MM.1S (cell line): ENCODE data around the gene LRRC43.

Experiments used
- DNase-seq: peaks from one replicate; pipeline ENCODE4 v3.0.0-alpha.2; 2015
- H2AFZ ChIP-seq: fragments of 300-600 bp; sonication (generic); 2 replicates; pipeline ENCODE4 v1.6.0; 2016; ENCODE audit warnings: antibody characterized with exemption, low read length
- H3F3A ChIP-seq: fragments of 300-600 bp; sonication (generic); 2 replicates; pipeline ENCODE4 v1.6.1; 2016; ENCODE audit warnings: mild to moderate bottlenecking, antibody characterized with exemption, low read length, moderate library complexity, mixed read lengths; ENCODE audit not compliant: insufficient read depth
- H3K27ac ChIP-seq: fragments of 300-600 bp; sonication (generic); 2 replicates; pipeline ENCODE4 v1.5.1; 2016; ENCODE audit warnings: mild to moderate bottlenecking, low read length
- H3K27me3 ChIP-seq: fragments of 300-600 bp; sonication (generic); replicated peaks from 2 replicates; pipeline ENCODE4 v1.6.0; 2016; ENCODE audit warnings: low read length; ENCODE audit not compliant: insufficient read depth
- H3K36me3 ChIP-seq: fragments of 300-600 bp; sonication (generic); replicated peaks from 2 replicates; pipeline ENCODE4 v1.6.1; 2016; ENCODE audit warnings: mild to moderate bottlenecking, low read length, mixed read lengths; ENCODE audit not compliant: insufficient read depth
- H3K4me1 ChIP-seq: fragments of 300-600 bp; sonication (generic); 2 replicates; pipeline ENCODE4 v1.6.1; 2016; ENCODE audit warnings: low read length, mixed read lengths
- H3K4me2 ChIP-seq: fragments of 300-600 bp; sonication (generic); 2 replicates; pipeline ENCODE4 v1.6.0; 2016; ENCODE audit warnings: low read depth, low read length
- H3K4me3 ChIP-seq: fragments of 300-600 bp; sonication (generic); 2 replicates; pipeline ENCODE4 v1.5.1; 2016; ENCODE audit warnings: low read length, mixed read lengths
- H3K79me2 ChIP-seq: fragments of 300-600 bp; sonication (generic); 2 replicates; pipeline ENCODE4 v1.6.1; 2016; ENCODE audit warnings: mixed run types, low read length, mixed read lengths
- H3K9ac ChIP-seq: fragments of 300-600 bp; sonication (generic); 2 replicates; pipeline ENCODE4 v1.6.1; 2016; ENCODE audit warnings: low read length, mixed read lengths
- H3K9me2 ChIP-seq: fragments of 300-600 bp; sonication (generic); replicated peaks from 2 replicates; pipeline ENCODE4 v1.6.1; 2016; ENCODE audit warnings: mild to moderate bottlenecking, low read length, mixed read lengths; ENCODE audit not compliant: insufficient read depth
- H3K9me3 ChIP-seq: fragments of 300-600 bp; sonication (generic); replicated peaks from 2 replicates; pipeline ENCODE4 v1.6.1; 2016; ENCODE audit warnings: mild to moderate bottlenecking, low read length, mixed read lengths; ENCODE audit not compliant: insufficient read depth
- H4K20me1 ChIP-seq: fragments of 300-600 bp; sonication (generic); 2 replicates; pipeline ENCODE4 v1.6.1; 2016; ENCODE audit warnings: mild to moderate bottlenecking, low read length, moderate library complexity, mixed read lengths; ENCODE audit not compliant: insufficient read depth
- EZH2 ChIP-seq: fragments of 300-600 bp; sonication (generic); optimal IDR thresholded peaks from 2 replicates; pipeline ENCODE3; 2017; ENCODE audit warnings: low read depth, mild to moderate bottlenecking, antibody characterized with exemption, low read length, mixed read lengths
- EZH2phosphoT487 ChIP-seq: fragments of 300-600 bp; sonication (generic); IDR thresholded peaks from 2 replicates; pipeline ENCODE4 v1.6.1; 2018; ENCODE audit warnings: antibody characterized with exemption, low read length
- TF ChIP-seq, protein P1 (sequence below): fragments of 300-600 bp; sonication (generic); IDR thresholded peaks from 2 replicates; pipeline ENCODE4 v1.5.1; 2016; ENCODE audit warnings: antibody characterized with exemption, low read length, mixed read lengths

Gene LRRC43

DNA sequence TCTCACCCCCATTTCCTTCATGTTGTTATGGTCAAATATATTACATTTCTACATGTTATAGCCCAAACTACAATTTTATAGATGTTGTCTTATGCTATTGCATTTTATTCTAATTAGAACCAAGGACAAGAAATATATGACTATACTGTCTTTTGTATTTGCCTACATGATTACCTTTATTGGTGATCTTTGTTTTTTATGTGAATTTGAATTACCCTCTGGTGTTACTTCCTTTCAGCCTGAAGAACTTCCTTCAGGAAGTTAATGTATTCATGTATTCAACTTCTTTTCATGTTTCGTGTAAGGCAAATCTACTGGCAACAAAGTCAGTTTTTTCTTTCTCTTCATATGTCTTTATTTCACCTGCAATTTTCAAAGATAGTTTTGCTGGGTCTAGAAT is 11.9 kb downstream of the LRRC43 start:
- TF ChIP-seq, protein P1, sequence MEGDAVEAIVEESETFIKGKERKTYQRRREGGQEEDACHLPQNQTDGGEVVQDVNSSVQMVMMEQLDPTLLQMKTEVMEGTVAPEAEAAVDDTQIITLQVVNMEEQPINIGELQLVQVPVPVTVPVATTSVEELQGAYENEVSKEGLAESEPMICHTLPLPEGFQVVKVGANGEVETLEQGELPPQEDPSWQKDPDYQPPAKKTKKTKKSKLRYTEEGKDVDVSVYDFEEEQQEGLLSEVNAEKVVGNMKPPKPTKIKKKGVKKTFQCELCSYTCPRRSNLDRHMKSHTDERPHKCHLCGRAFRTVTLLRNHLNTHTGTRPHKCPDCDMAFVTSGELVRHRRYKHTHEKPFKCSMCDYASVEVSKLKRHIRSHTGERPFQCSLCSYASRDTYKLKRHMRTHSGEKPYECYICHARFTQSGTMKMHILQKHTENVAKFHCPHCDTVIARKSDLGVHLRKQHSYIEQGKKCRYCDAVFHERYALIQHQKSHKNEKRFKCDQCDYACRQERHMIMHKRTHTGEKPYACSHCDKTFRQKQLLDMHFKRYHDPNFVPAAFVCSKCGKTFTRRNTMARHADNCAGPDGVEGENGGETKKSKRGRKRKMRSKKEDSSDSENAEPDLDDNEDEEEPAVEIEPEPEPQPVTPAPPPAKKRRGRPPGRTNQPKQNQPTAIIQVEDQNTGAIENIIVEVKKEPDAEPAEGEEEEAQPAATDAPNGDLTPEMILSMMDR = no peak
- TF ChIP-seq EZH2phosphoT487 (no peak), EZH2 (no peak)
- H3K79me2 ChIP-seq = no peaks in the 10 kb centered on the region
- no peak overlapping the region for H3K4me3 ChIP-seq
- no peak for DNase-seq
- no peak overlapping the region for H2AFZ ChIP-seq
- no peaks in the 10 kb centered on the region for H3K36me3 ChIP-seq
- H4K20me1 ChIP-seq = no peaks in the 10 kb centered on the region
- H3K27ac ChIP-seq = no peak overlapping the region
- H3K27me3 ChIP-seq = no peaks in the 10 kb centered on the region
- H3K9me3 ChIP-seq = no peaks in the 10 kb centered on the region
- no peak overlapping the region for H3K9ac ChIP-seq
- H3K9me2 ChIP-seq = no peaks in the 10 kb centered on the region
- no peaks in the 10 kb centered on the region for H3K4me1 ChIP-seq
- H3F3A ChIP-seq = no peaks in the 10 kb centered on the region
- no peak overlapping the region for H3K4me2 ChIP-seq

DNA sequence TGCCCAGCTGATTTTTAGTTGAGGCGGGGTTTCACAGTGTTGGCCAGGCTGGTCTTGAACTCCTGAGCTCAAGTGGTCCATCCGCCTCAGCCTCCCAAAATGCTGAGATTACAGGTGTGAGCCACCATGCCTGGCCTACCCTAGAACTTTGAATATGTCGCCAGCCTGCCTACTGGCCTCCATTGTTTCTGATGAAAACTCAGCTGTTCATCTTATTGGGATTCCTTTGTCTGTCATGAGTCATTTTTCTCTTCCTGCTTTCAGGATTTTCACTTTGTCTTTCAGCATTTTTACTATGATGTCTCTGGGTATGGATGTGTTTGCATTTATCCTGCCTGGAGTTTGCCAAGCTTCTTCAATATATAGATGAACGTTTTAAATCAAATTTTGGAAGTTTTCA is 12.5 kb downstream of the LRRC43 start:
- H3K36me3 ChIP-seq = no peaks in the 10 kb centered on the region
- no peaks in the 10 kb centered on the region for H3F3A ChIP-seq
- no peak for TF ChIP-seq EZH2
- TF ChIP-seq, protein P1 = no peak
- no peak for TF ChIP-seq EZH2phosphoT487
- no peak overlapping the region for H3K27ac ChIP-seq
- no peaks in the 10 kb centered on the region for H3K27me3 ChIP-seq
- no peak for DNase-seq
- no peak overlapping the region for H3K9ac ChIP-seq
- H3K9me2 ChIP-seq = no peaks in the 10 kb centered on the region
- no peaks in the 10 kb centered on the region for H4K20me1 ChIP-seq
- H3K4me1 ChIP-seq = no peaks in the 10 kb centered on the region
- no peaks in the 10 kb centered on the region for H3K9me3 ChIP-seq
- H3K79me2 ChIP-seq = no peaks in the 10 kb centered on the region
- H2AFZ ChIP-seq = no peak overlapping the region
- no peak overlapping the region for H3K4me3 ChIP-seq
- no peak overlapping the region for H3K4me2 ChIP-seq

DNA sequence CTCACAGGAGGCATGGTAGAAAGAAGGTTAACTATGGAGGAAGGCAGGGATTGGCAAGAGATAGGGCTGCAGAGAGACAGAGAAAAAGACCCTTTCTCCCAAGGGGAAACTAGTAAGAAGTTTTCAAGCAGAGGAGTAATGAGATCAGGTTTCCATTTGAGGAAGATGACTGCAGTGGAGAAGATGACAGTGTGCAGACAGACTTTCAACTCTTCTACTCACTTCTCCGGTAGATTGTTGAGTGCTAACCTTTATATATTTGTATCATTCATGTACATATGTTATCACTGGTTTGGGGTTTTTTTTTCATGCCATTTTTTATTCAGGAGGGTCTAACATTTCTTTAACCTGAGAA is 14.7 kb downstream of the LRRC43 start:
- H3K27ac ChIP-seq = no peak overlapping the region
- no peak overlapping the region for H2AFZ ChIP-seq
- H3K9me2 ChIP-seq = no peaks in the 10 kb centered on the region
- TF ChIP-seq, protein P1 = no peak
- TF ChIP-seq EZH2phosphoT487 (no peak), EZH2 (no peak)
- H3K4me2 ChIP-seq = no peak overlapping the region
- no peaks in the 10 kb centered on the region for H3K9me3 ChIP-seq
- no peaks in the 10 kb centered on the region for H3F3A ChIP-seq
- no peaks in the 10 kb centered on the region for H4K20me1 ChIP-seq
- H3K79me2 ChIP-seq = no peaks in the 10 kb centered on the region
- DNase-seq = no peak
- H3K9ac ChIP-seq = no peak overlapping the region
- H3K27me3 ChIP-seq = no peaks in the 10 kb centered on the region
- H3K36me3 ChIP-seq = no peaks in the 10 kb centered on the region
- H3K4me3 ChIP-seq = no peak overlapping the region
- H3K4me1 ChIP-seq = no peaks in the 10 kb centered on the region
